MM.1S (cell line): ENCODE results near the gene SYNE2.

ENCODE experiments used
- DNase-seq: peaks from one replicate; pipeline ENCODE4 v3.0.0-alpha.2; 2015
- H2AFZ ChIP-seq: fragments of 300-600 bp; sonication (generic); 2 replicates; pipeline ENCODE4 v1.6.0; 2016; ENCODE audit warnings: antibody characterized with exemption, low read length
- H3F3A ChIP-seq: fragments of 300-600 bp; sonication (generic); 2 replicates; pipeline ENCODE4 v1.6.1; 2016; ENCODE audit warnings: mild to moderate bottlenecking, antibody characterized with exemption, low read length, moderate library complexity, mixed read lengths; ENCODE audit not compliant: insufficient read depth
- H3K27ac ChIP-seq: fragments of 300-600 bp; sonication (generic); 2 replicates; pipeline ENCODE4 v1.5.1; 2016; ENCODE audit warnings: mild to moderate bottlenecking, low read length
- H3K27me3 ChIP-seq: fragments of 300-600 bp; sonication (generic); replicated peaks from 2 replicates; pipeline ENCODE4 v1.6.0; 2016; ENCODE audit warnings: low read length; ENCODE audit not compliant: insufficient read depth
- H3K36me3 ChIP-seq: fragments of 300-600 bp; sonication (generic); replicated peaks from 2 replicates; pipeline ENCODE4 v1.6.1; 2016; ENCODE audit warnings: mild to moderate bottlenecking, low read length, mixed read lengths; ENCODE audit not compliant: insufficient read depth
- H3K4me1 ChIP-seq: fragments of 300-600 bp; sonication (generic); 2 replicates; pipeline ENCODE4 v1.6.1; 2016; ENCODE audit warnings: low read length, mixed read lengths
- H3K4me2 ChIP-seq: fragments of 300-600 bp; sonication (generic); 2 replicates; pipeline ENCODE4 v1.6.0; 2016; ENCODE audit warnings: low read depth, low read length
- H3K4me3 ChIP-seq: fragments of 300-600 bp; sonication (generic); 2 replicates; pipeline ENCODE4 v1.5.1; 2016; ENCODE audit warnings: low read length, mixed read lengths
- H3K79me2 ChIP-seq: fragments of 300-600 bp; sonication (generic); 2 replicates; pipeline ENCODE4 v1.6.1; 2016; ENCODE audit warnings: mixed run types, low read length, mixed read lengths
- H3K9ac ChIP-seq: fragments of 300-600 bp; sonication (generic); 2 replicates; pipeline ENCODE4 v1.6.1; 2016; ENCODE audit warnings: low read length, mixed read lengths
- H3K9me2 ChIP-seq: fragments of 300-600 bp; sonication (generic); replicated peaks from 2 replicates; pipeline ENCODE4 v1.6.1; 2016; ENCODE audit warnings: mild to moderate bottlenecking, low read length, mixed read lengths; ENCODE audit not compliant: insufficient read depth
- H3K9me3 ChIP-seq: fragments of 300-600 bp; sonication (generic); replicated peaks from 2 replicates; pipeline ENCODE4 v1.6.1; 2016; ENCODE audit warnings: mild to moderate bottlenecking, low read length, mixed read lengths; ENCODE audit not compliant: insufficient read depth
- H4K20me1 ChIP-seq: fragments of 300-600 bp; sonication (generic); 2 replicates; pipeline ENCODE4 v1.6.1; 2016; ENCODE audit warnings: mild to moderate bottlenecking, low read length, moderate library complexity, mixed read lengths; ENCODE audit not compliant: insufficient read depth
- EZH2 ChIP-seq: fragments of 300-600 bp; sonication (generic); optimal IDR thresholded peaks from 2 replicates; pipeline ENCODE3; 2017; ENCODE audit warnings: low read depth, mild to moderate bottlenecking, antibody characterized with exemption, low read length, mixed read lengths
- EZH2phosphoT487 ChIP-seq: fragments of 300-600 bp; sonication (generic); IDR thresholded peaks from 2 replicates; pipeline ENCODE4 v1.6.1; 2018; ENCODE audit warnings: antibody characterized with exemption, low read length
- TF ChIP-seq, protein P1 (sequence below): fragments of 300-600 bp; sonication (generic); IDR thresholded peaks from 2 replicates; pipeline ENCODE4 v1.5.1; 2016; ENCODE audit warnings: antibody characterized with exemption, low read length, mixed read lengths

Gene SYNE2

DNA sequence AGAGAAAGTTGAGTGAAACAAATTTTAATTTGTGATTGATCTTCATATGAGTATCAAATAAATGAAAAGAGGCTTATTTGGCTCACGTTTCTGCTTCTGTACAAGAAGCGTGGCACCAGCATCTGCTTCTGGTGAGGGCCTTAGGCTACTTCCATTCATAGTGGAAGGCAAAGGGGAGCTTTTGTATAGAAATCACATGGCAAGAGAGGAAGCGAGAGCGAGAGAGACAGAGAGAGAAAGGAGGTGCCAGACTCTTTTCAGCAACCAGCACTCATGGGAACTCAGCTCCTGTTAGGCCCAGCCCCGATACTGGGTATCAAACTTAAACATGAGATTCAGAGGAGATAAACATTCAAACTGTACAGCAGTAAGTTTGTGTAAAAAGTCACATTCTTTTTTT is 121.4 kb downstream of the SYNE2 start:
- H3K36me3 ChIP-seq, result no peaks in the 10 kb centered on the region
- H3K9me2 ChIP-seq, result no peaks in the 10 kb centered on the region

DNA sequence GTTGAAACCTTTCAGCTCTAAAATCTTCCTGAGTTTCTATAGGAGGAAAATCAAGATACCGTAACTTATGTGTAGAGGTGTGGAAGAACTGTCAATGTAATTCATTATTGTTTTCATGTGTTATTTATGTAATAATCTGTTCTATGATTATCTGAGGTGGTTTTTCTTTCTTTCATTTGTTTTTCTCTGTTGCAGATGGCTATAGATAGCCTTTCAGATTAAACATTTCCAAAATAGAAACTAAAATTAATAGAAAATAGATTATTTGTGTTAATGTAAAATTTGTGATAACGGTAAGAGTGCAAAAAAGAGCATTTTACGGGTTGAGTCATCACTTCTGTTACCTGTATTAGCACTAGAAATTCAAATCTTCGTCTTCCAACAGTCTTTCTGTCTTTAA is 128.8 kb downstream of the SYNE2 start:
- H3K9ac ChIP-seq, result no peak overlapping the region
- no peak for TF ChIP-seq EZH2phosphoT487
- TF ChIP-seq, protein P1, sequence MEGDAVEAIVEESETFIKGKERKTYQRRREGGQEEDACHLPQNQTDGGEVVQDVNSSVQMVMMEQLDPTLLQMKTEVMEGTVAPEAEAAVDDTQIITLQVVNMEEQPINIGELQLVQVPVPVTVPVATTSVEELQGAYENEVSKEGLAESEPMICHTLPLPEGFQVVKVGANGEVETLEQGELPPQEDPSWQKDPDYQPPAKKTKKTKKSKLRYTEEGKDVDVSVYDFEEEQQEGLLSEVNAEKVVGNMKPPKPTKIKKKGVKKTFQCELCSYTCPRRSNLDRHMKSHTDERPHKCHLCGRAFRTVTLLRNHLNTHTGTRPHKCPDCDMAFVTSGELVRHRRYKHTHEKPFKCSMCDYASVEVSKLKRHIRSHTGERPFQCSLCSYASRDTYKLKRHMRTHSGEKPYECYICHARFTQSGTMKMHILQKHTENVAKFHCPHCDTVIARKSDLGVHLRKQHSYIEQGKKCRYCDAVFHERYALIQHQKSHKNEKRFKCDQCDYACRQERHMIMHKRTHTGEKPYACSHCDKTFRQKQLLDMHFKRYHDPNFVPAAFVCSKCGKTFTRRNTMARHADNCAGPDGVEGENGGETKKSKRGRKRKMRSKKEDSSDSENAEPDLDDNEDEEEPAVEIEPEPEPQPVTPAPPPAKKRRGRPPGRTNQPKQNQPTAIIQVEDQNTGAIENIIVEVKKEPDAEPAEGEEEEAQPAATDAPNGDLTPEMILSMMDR, result no peak
- no peak for TF ChIP-seq EZH2

More for the DNA sequence above, 121.4 kb downstream of the SYNE2 start:
- Histone ChIP-seq H3K4me3 (no peak overlapping the region), H3K27ac (no peak overlapping the region), H3K9ac (no peak overlapping the region), H3K79me2 (no peaks in the 10 kb centered on the region), H3K4me2 (no peak overlapping the region), H3K27me3 (no peaks in the 10 kb centered on the region), H4K20me1 (no peaks in the 10 kb centered on the region), H3F3A (no peaks in the 10 kb centered on the region), H2AFZ (no peak overlapping the region), H3K9me3 (no peaks in the 10 kb centered on the region), H3K4me1 (no peaks in the 10 kb centered on the region)
- TF ChIP-seq, protein P1, result no peak
- TF ChIP-seq EZH2phosphoT487 (no peak), EZH2 (no peak)
- no peak for DNase-seq

DNA sequence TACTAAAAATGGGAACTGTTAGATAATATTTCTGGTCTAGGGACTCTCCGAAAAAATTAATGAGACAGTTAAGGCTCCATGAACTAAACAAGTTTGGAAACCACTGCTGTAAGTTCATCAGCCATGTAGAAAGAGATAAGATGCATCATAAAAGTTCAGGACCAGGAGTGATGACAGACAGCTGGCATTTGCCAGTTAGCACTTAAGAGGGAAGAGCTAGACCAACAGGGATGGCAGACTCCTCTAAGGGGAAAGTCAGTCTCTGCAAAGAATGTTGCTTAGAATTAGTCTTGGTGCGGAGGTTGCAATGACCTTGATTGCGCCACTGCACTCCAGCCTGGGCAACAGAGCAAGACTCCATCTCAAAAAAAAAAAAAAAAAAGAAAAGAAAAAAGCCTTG is 129.4 kb downstream of the SYNE2 start:
- H3K4me3 ChIP-seq, result no peak overlapping the region
- no peak overlapping the region for H3K9ac ChIP-seq
- no peaks in the 10 kb centered on the region for H3K9me2 ChIP-seq
- TF ChIP-seq EZH2phosphoT487 (no peak), EZH2 (no peak)
- TF ChIP-seq, protein P1, result no peak
- no peaks in the 10 kb centered on the region for H4K20me1 ChIP-seq
- no peaks in the 10 kb centered on the region for H3K36me3 ChIP-seq
- H3K4me2 ChIP-seq, result no peak overlapping the region
- H3K9me3 ChIP-seq, result no peaks in the 10 kb centered on the region
- no peak for DNase-seq
- no peaks in the 10 kb centered on the region for H3K4me1 ChIP-seq
- H3F3A ChIP-seq, result no peaks in the 10 kb centered on the region
- H3K27me3 ChIP-seq, result no peaks in the 10 kb centered on the region
- no peak overlapping the region for H3K27ac ChIP-seq
- H3K79me2 ChIP-seq, result no peaks in the 10 kb centered on the region
- H2AFZ ChIP-seq, result no peak overlapping the region

More for the DNA sequence above, 128.8 kb downstream of the SYNE2 start:
- no peaks in the 10 kb centered on the region for H3F3A ChIP-seq
- H3K9me3 ChIP-seq, result no peaks in the 10 kb centered on the region
- H3K27me3 ChIP-seq, result no peaks in the 10 kb centered on the region
- H3K36me3 ChIP-seq, result no peaks in the 10 kb centered on the region
- H2AFZ ChIP-seq, result no peak overlapping the region
- no peak overlapping the region for H3K4me3 ChIP-seq
- no peaks in the 10 kb centered on the region for H3K4me1 ChIP-seq
- H3K27ac ChIP-seq, result no peak overlapping the region
- no peak for DNase-seq
- no peaks in the 10 kb centered on the region for H3K79me2 ChIP-seq
- no peaks in the 10 kb centered on the region for H4K20me1 ChIP-seq
- H3K4me2 ChIP-seq, result no peak overlapping the region
- no peaks in the 10 kb centered on the region for H3K9me2 ChIP-seq
